Subcutaneous adipose tissue (tissue), 4 donors: ENCODE data around the gene GHR. TPM values are rescaled to one million over a fixed set of nuclear protein-coding genes. Genes with fewer than 3 reads are reported as not detected.

Experiments
- CTCF ChIP-seq: fragments of 450-650 bp; IDR thresholded peaks from one replicate; pipeline ENCODE4 v1.5.1; 2016; ENCODE audit warnings: low read depth, mild to moderate bottlenecking, control low read depth, antibody characterized with exemption, moderate library complexity
- total RNA-seq, 4 donors: library from RNA; depleted of rRNA; stranded (reverse); fragments of >200 nt; gene quantifications; one replicate each; pipeline ENCODE4 v1.1.0, GENCODE V29; 2016

GHR gene
- total RNA-seq, 4 donors from 2014 or later, result 191 to 311 (median 280) TPM

- no peak for TF ChIP-seq CTCF
Measured at GRCh38 chr5:42552597-42552996, 129.4 kb downstream of the GHR start.

- no peak for TF ChIP-seq CTCF
Measured at GRCh38 chr5:42553461-42553860, 130.2 kb downstream of the GHR start.

- TF ChIP-seq CTCF, result no peak
Measured at GRCh38 chr5:42555010-42555409, 131.8 kb downstream of the GHR start.

- no peak for TF ChIP-seq CTCF
Measured at GRCh38 chr5:42555797-42556196, 132.6 kb downstream of the GHR start.

GRCh38 chr5:42557689-42558088, 134.4 kb downstream of the GHR start:
- no peak for TF ChIP-seq CTCF

GRCh38 chr5:42561656-42562055, 138.4 kb downstream of the GHR start:
- TF ChIP-seq CTCF, result no peak

- TF ChIP-seq CTCF, result no peak
Measured at GRCh38 chr5:42564689-42565356, 141.6 kb downstream of the GHR start.
